IMR-90 (cell line): ENCODE measurements around the gene SLC9A3. TPM values are rescaled to one million over a fixed set of nuclear protein-coding genes. Genes with fewer than 3 reads are reported as not detected.

Experiments used
- ATAC-seq: fragments of 200-7000 bp; cut with Tn5 transposase; 2 replicates; pipeline ENCODE4 v1.9.1; 2020; ENCODE audit warnings: low read depth, mild to moderate bottlenecking, moderate library complexity
- BruUV-seq: library from RNA; stranded (reverse); fragments of 400-500 nt; replicated peaks from 2 replicates; lab custom pipeline; 2021; lab: Mats Ljungman, UMichigan
- CTCF ChIA-PET: fragments of 300-600 bp; formaldehyde crosslinking; extraction: SDS; loops from one replicate; lab custom pipeline; 2021; ENCODE audit warnings: antibody characterized with exemption; lab: Yijun Ruan, JAX
- POLR2A ChIA-PET: fragments of 300-600 bp; sonication (Branson Sonifier 250); formaldehyde crosslinking; loops from one replicate; lab custom pipeline; 2022; ENCODE audit warnings: antibody characterized with exemption; ENCODE audit not compliant: unreplicated experiment; lab: Charles Lee
- DNase-seq: peaks from one replicate; pipeline ENCODE4 v3.0.0; 2013
- H2AFZ ChIP-seq: replicated peaks from 2 replicates; pipeline ENCODE3; 2013; ENCODE audit warnings: low read length, mild to moderate bottlenecking; ENCODE audit not compliant: poor library complexity
- H2AK5ac ChIP-seq: 2 replicates; pipeline ENCODE4 v1.6.1; 2013; ENCODE audit warnings: low read depth, low read length, inconsistent platforms
- H2AK9ac ChIP-seq: replicated peaks from 2 replicates; pipeline ENCODE3; 2013; ENCODE audit warnings: mild to moderate bottlenecking, low read depth, low read length, moderate library complexity; ENCODE audit not compliant: poor library complexity
- H2BK120ac ChIP-seq: 2 replicates; pipeline ENCODE4 v1.6.1; 2013; ENCODE audit warnings: low read depth, low read length, inconsistent platforms
- H2BK15ac ChIP-seq: 3 replicates; pipeline ENCODE4 v1.6.1; 2013; ENCODE audit warnings: low read depth, low read length, inconsistent platforms
- H2BK20ac ChIP-seq: 2 replicates; pipeline ENCODE4 v1.6.1; 2013; ENCODE audit warnings: low read depth, mild to moderate bottlenecking, inconsistent platforms, low read length, moderate library complexity
- H2BK5ac ChIP-seq: 2 replicates; pipeline ENCODE4 v1.6.1; 2013; ENCODE audit warnings: mild to moderate bottlenecking, low read depth, low read length, inconsistent platforms; ENCODE audit not compliant: poor library complexity, severe bottlenecking
- H3K14ac ChIP-seq: replicated peaks from 2 replicates; pipeline ENCODE4 v1.6.1; 2013; ENCODE audit warnings: low read depth, low read length, inconsistent platforms
- H3K18ac ChIP-seq: 2 replicates; pipeline ENCODE4 v1.6.1; 2013; ENCODE audit warnings: low read depth, low read length, control low read depth
- H3K23ac ChIP-seq: 2 replicates; pipeline ENCODE4 v1.6.1; 2013; ENCODE audit warnings: low read depth, low read length, inconsistent platforms
- H3K27ac ChIP-seq: 2 replicates; pipeline ENCODE4 v1.5.1; 2013; ENCODE audit warnings: mild to moderate bottlenecking, control low read depth, low read length; ENCODE audit not compliant: insufficient read depth
- H3K27me3 ChIP-seq: 2 replicates; pipeline ENCODE4 v1.6.1; 2013; ENCODE audit warnings: low read length; ENCODE audit not compliant: control insufficient read depth, insufficient read depth
- H3K36me3 ChIP-seq: 2 replicates; pipeline ENCODE4 v1.6.1; 2013; ENCODE audit warnings: low read length, mixed read lengths; ENCODE audit not compliant: control insufficient read depth, insufficient read depth
- H3K4ac ChIP-seq: 2 replicates; pipeline ENCODE4 v1.6.1; 2013; ENCODE audit warnings: low read depth, low read length, inconsistent platforms
- H3K4me1 ChIP-seq: 2 replicates; pipeline ENCODE4 v1.6.1; 2013; ENCODE audit warnings: low read length, mixed read lengths; ENCODE audit not compliant: control insufficient read depth, insufficient read depth
- H3K4me2 ChIP-seq: 2 replicates; pipeline ENCODE4 v1.6.1; 2013; ENCODE audit warnings: low read depth, mild to moderate bottlenecking, control low read depth, low read length, moderate library complexity
- H3K4me3 ChIP-seq: 2 replicates; pipeline ENCODE4 v1.5.1; 2013; ENCODE audit warnings: low read depth, mild to moderate bottlenecking, control low read depth, low read length, moderate library complexity; ENCODE audit not compliant: insufficient read depth
- H3K56ac ChIP-seq: 2 replicates; pipeline ENCODE4 v1.6.1; 2013; ENCODE audit warnings: low read length, inconsistent platforms; ENCODE audit not compliant: insufficient read depth; ENCODE audit errors: extremely low read depth
- H3K79me1 ChIP-seq, 2 experiments: 2 replicates each; pipeline ENCODE4 v1.6.1; 2013; ENCODE audit warnings: low read length in 2 of 2, inconsistent platforms in 1 of 2, low read depth in 1 of 2
- H3K9ac ChIP-seq: 2 replicates; pipeline ENCODE4 v1.6.1; 2013; ENCODE audit warnings: low read depth, low read length, control low read depth
- H3K9me1 ChIP-seq: 2 replicates; pipeline ENCODE4 v1.6.1; 2013; ENCODE audit warnings: low read length, inconsistent platforms; ENCODE audit not compliant: insufficient read depth
- H3K9me3 ChIP-seq: 2 replicates; pipeline ENCODE4 v1.6.1; 2013; ENCODE audit warnings: low read length; ENCODE audit not compliant: control insufficient read depth, insufficient read depth
- H4K20me1 ChIP-seq: 2 replicates; pipeline ENCODE4 v1.6.1; 2013; ENCODE audit warnings: low read length, inconsistent platforms; ENCODE audit not compliant: insufficient read depth
- H4K5ac ChIP-seq: 2 replicates; pipeline ENCODE4 v1.6.1; 2013; ENCODE audit warnings: mild to moderate bottlenecking, low read depth, low read length, control low read depth
- H4K8ac ChIP-seq, 2 experiments: 2 replicates each; pipeline ENCODE4 v1.6.1; 2013; ENCODE audit warnings: low read depth in 2 of 2, low read length in 2 of 2, control low read depth in 1 of 2, inconsistent platforms in 1 of 2
- H4K91ac ChIP-seq: 2 replicates; pipeline ENCODE4 v1.6.1; 2013; ENCODE audit warnings: low read depth, low read length, inconsistent platforms; ENCODE audit not compliant: insufficient read depth
- POLR2A ChIP-seq: IDR thresholded peaks from 2 replicates; pipeline ENCODE4 v1.6.1; 2012; ENCODE audit warnings: mild to moderate bottlenecking, low read depth, low read length
- RAD21 ChIP-seq: IDR thresholded peaks from 2 replicates; pipeline ENCODE4 v1.6.1; 2012; ENCODE audit warnings: low read length, improper control_type of control experiment
- RCOR1 ChIP-seq: IDR thresholded peaks from 2 replicates; pipeline ENCODE4 v1.6.1; 2012; ENCODE audit warnings: mild to moderate bottlenecking, low read length, improper control_type of control experiment; ENCODE audit not compliant: insufficient replicate concordance
- SMC3 ChIP-seq: fragments of 150-350 bp; IDR thresholded peaks from 2 replicates; pipeline ENCODE4 v1.6.1; 2016; ENCODE audit warnings: low read depth, mild to moderate bottlenecking, antibody characterized with exemption, low read length, moderate library complexity
- WGBS, 2 experiments: methylation state at CpG; one replicate each; pipeline versions ENCODE4 v1.1.5 to v1.1.7; 2013; ENCODE audit warnings: missing lambda C conversion rate in 2 of 2; ENCODE audit not compliant: insufficient read length in 1 of 2; ENCODE audit errors: extremely low coverage in 2 of 2; 5-methylcytosine and 5-hydroxymethylcytosine counted together
- dilution Hi-C: fragments of 300-500 bp; cut with HindIII; formaldehyde crosslinking; loops from one replicate; pipeline ENCODE4 v1.14.3; 2018; ENCODE audit warnings: low sequenced_read_pairs; ENCODE audit not compliant: unreplicated experiment
- in situ Hi-C: fragments of 300-500 bp; cut with MboI; formaldehyde crosslinking; loops from 3 replicates; pipeline ENCODE4 v1.14.3; 2019; ENCODE audit warnings: low sequenced_read_pairs, inconsistent platforms, mixed read lengths
- intact Hi-C: fragments of 100-400 bp; cut with micrococcal nuclease; formaldehyde crosslinking; loops from 2 replicates; pipeline ENCODE4 v1.10.0; 2022
- polyA plus RNA-seq, 3 experiments: library from polyadenylated mRNA; depleted of rRNA; stranded (reverse); fragments of >200 nt; gene quantifications; 2 replicates each; pipeline ENCODE4 v1.2.3, GENCODE V29; 2012; ENCODE audit warnings: low replicate concordance in 1 of 3
- total RNA-seq: library from RNA; depleted of rRNA; stranded (reverse); fragments of >200 nt; gene quantifications from 2 replicates; pipeline ENCODE4 v1.2.3, GENCODE V29; 2012
- TF ChIP-seq, protein P1 (sequence below): fragments of 150-350 bp; IDR thresholded peaks from 2 replicates; pipeline ENCODE4 v1.6.1; 2017; ENCODE audit warnings: mild to moderate bottlenecking, antibody characterized with exemption, low read length, low read depth
- TF ChIP-seq, protein P2 (sequence below): fragments of 150-350 bp; IDR thresholded peaks from 2 replicates; pipeline ENCODE4 v1.6.1; 2016; ENCODE audit warnings: low read depth, mild to moderate bottlenecking, low read length, moderate library complexity, borderline replicate concordance
- TF ChIP-seq, protein P3 (sequence below): conservative IDR thresholded peaks from 2 replicates; pipeline ENCODE4 v1.5.1; 2012; ENCODE audit warnings: mild to moderate bottlenecking, low read depth, low read length, improper control_type of control experiment

SLC9A3 gene
- total and polyA plus RNA-seq, 2 of the 4 experiments (the other 2 are of a cell fraction) = 0.72 to 1.5 TPM

DNA sequence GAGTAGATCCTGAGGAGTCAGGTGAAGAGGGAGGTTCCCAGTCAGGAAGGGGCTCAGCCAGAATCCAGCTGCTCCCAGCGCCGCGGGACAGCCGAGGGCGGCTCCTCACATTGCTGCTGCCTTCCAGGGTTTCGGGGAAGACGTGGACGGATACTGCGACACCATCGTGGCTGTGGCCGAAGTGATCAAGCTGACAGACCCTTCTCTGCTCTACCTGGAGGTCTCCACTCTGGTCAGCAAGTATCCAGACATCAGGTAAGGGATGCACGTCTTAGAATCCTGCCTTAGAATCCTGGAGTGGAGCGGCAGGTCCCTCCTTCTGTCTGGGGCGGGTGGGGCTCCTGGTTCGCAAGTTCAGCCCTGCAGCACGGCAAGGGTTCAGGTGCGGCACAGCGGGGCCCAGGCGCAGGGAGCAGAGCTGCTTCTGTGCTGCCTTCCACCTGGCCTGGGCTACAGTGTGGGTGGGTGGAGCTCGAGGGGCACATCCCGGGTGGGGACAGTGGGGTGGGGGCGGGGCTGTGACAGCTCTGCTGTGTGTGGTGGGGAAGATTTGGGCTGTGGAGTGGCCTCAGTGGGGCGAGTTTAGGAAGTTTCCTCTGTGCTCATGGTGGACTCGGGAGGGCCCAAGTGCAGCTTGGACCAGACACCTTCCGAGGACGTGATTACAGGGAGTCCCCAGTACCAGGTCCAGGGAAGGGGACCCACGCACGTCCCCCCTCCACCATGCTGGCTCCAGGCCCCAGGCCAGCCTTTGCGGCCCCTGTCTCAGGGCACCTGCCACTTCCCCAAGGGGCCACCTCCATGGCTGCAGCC, 58.5 kb downstream of the SLC9A3 start (continued):
- no peak for TF ChIP-seq SMC3

DNA sequence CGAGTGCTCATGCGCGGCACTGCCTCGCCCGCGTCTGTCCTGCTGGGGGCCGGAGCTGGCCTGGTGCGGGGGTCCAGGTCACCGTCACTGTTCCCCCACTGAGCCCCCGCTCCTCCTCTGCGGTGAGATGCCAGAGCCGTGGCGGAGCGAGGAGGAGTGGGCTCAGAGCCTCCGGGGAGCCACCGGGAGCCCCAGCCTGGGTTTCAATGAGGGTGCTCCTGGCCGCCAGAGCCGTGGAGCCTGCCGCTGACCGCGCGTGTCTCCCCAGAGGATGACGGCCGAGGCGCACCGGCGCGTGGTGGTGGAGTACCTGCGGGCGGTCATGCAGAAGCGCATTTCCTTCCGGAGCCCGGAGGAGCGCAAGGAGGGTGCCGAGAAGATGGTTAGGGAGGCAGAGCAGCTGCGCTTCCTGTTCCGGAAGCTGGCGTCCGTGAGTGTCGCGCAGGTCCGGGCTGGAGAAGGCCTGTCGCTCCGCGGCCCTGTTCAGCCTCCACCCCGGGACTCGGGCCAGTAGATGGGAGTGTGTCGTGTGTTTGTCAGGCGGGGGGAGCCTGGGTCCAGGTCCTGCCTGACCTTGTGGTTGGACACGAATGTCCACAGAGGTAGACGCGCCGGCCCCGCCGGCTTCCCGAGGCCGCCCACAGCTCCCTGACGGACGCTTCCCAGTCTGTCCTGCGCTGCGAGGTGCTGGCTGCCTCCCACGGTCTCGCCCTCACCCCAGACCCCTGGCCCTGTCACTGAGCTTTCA, 59.2 kb downstream of the SLC9A3 start:
- in situ Hi-C loops (no loop called here), intact Hi-C loops (no loop called here), dilution Hi-C loops (no loop called here)
- H4K91ac ChIP-seq = no peak overlapping the region
- no peak overlapping the region for H3K56ac ChIP-seq
- no peaks in the 10 kb centered on the region for H3K27me3 ChIP-seq
- no peak overlapping the region for H3K14ac ChIP-seq
- peaks cover 58% of the 10 kb centered on the region for H3K36me3 ChIP-seq
- peaks cover 5% of the 10 kb centered on the region; the same call in 1 of the 2 replicates for H3K9me1 ChIP-seq
- no peak overlapping the region for H4K8ac ChIP-seq
- no peak overlapping the region for H2AFZ ChIP-seq
- BruUV-seq = no TSS peak
- H3K9me3 ChIP-seq = no peaks in the 10 kb centered on the region
- H2AK5ac ChIP-seq = no peak overlapping the region
- peaks cover 4 to 20% of the 10 kb centered on the region in 2 experiments for H3K79me1 ChIP-seq
- H2BK15ac ChIP-seq = no peak overlapping the region
- H2BK120ac ChIP-seq = no peak overlapping the region
- 0 out of 2 replicates have a peak, but pooled peaks cover 3% of the 10 kb centered on the region for H4K20me1 ChIP-seq
- POLR2A ChIA-PET = no interaction called here
- no peaks in the 10 kb centered on the region for H3K4me1 ChIP-seq
- no peak overlapping the region for H3K27ac ChIP-seq
- no peak overlapping the region for H3K9ac ChIP-seq
- no peak overlapping the region for H2AK9ac ChIP-seq
- TF ChIP-seq, protein P1, sequence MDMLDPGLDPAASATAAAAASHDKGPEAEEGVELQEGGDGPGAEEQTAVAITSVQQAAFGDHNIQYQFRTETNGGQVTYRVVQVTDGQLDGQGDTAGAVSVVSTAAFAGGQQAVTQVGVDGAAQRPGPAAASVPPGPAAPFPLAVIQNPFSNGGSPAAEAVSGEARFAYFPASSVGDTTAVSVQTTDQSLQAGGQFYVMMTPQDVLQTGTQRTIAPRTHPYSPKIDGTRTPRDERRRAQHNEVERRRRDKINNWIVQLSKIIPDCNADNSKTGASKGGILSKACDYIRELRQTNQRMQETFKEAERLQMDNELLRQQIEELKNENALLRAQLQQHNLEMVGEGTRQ = no peak
- no peak for TF ChIP-seq SMC3
- TF ChIP-seq, protein P2, sequence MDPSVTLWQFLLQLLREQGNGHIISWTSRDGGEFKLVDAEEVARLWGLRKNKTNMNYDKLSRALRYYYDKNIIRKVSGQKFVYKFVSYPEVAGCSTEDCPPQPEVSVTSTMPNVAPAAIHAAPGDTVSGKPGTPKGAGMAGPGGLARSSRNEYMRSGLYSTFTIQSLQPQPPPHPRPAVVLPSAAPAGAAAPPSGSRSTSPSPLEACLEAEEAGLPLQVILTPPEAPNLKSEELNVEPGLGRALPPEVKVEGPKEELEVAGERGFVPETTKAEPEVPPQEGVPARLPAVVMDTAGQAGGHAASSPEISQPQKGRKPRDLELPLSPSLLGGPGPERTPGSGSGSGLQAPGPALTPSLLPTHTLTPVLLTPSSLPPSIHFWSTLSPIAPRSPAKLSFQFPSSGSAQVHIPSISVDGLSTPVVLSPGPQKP = no peak
- TF ChIP-seq, protein P3, sequence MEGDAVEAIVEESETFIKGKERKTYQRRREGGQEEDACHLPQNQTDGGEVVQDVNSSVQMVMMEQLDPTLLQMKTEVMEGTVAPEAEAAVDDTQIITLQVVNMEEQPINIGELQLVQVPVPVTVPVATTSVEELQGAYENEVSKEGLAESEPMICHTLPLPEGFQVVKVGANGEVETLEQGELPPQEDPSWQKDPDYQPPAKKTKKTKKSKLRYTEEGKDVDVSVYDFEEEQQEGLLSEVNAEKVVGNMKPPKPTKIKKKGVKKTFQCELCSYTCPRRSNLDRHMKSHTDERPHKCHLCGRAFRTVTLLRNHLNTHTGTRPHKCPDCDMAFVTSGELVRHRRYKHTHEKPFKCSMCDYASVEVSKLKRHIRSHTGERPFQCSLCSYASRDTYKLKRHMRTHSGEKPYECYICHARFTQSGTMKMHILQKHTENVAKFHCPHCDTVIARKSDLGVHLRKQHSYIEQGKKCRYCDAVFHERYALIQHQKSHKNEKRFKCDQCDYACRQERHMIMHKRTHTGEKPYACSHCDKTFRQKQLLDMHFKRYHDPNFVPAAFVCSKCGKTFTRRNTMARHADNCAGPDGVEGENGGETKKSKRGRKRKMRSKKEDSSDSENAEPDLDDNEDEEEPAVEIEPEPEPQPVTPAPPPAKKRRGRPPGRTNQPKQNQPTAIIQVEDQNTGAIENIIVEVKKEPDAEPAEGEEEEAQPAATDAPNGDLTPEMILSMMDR = no peak
- no peak for TF ChIP-seq POLR2A
- TF ChIP-seq RCOR1 = no peak
- no peak for TF ChIP-seq RAD21
- H2BK20ac ChIP-seq = no peak overlapping the region
- H3K18ac ChIP-seq = no peak overlapping the region
- H3K23ac ChIP-seq = no peak overlapping the region
- CTCF ChIA-PET = interaction anchor here (2.0 kb wide), 1 partner anchor 18 kb away, joined by 4 read pairs; no protein-coding TSS in a partner anchor
- H4K5ac ChIP-seq = no peak overlapping the region
- 94% methylated on average over 36 of the region's 63 CpGs; no CpG with 5 or more reads in 1 of the 2 experiments for WGBS, 2 experiments
- ATAC-seq (no peak), DNase-seq (no peak)
- no peak overlapping the region for H2BK5ac ChIP-seq
- H3K4me3 ChIP-seq = no peak overlapping the region
- no peak overlapping the region for H3K4me2 ChIP-seq
- H3K4ac ChIP-seq = no peak overlapping the region
